RWPE2 (cell line): ENCODE measurements around the gene SSBP3.

ENCODE experiments used
- ATAC-seq: fragments of 200-7000 bp; cut with Tn5 transposase; 3 replicates; pipeline ENCODE4 v1.9.1; 2021; ENCODE audit warnings: low read depth
- DNase-seq: peaks from one replicate; pipeline ENCODE4 v3.0.0-alpha.2; 2020; ENCODE audit warnings: low spot score
- H3K27ac ChIP-seq: fragments of 450-650 bp; 2 replicates; pipeline ENCODE4 v1.5.1; 2017; ENCODE audit warnings: mild to moderate bottlenecking; ENCODE audit not compliant: poor library complexity, severe bottlenecking
- H3K27me3 ChIP-seq: fragments of 250-450 bp; sonication (Bioruptor Pico); 2 replicates; pipeline ENCODE4 v1.5.1; 2021; ENCODE audit warnings: mild to moderate bottlenecking, moderate library complexity; ENCODE audit not compliant: insufficient read depth, poor library complexity, severe bottlenecking
- H3K36me3 ChIP-seq: fragments of 250-450 bp; sonication (Bioruptor Pico); 2 replicates; pipeline ENCODE4 v1.5.1; 2020; ENCODE audit warnings: low read depth, mild to moderate bottlenecking, moderate library complexity
- H3K4me1 ChIP-seq: fragments of 250-450 bp; sonication (Bioruptor Pico); 2 replicates; pipeline ENCODE4 v1.5.1; 2021; ENCODE audit warnings: mild to moderate bottlenecking, moderate library complexity; ENCODE audit not compliant: insufficient read depth, poor library complexity, severe bottlenecking
- H3K4me3 ChIP-seq: fragments of 250-450 bp; sonication (Bioruptor Pico); 2 replicates; pipeline ENCODE4 v1.5.1; 2021; ENCODE audit warnings: mild to moderate bottlenecking, moderate library complexity; ENCODE audit not compliant: severe bottlenecking
- H3K9me3 ChIP-seq: fragments of 250-450 bp; sonication (Bioruptor Pico); 2 replicates; pipeline ENCODE4 v1.5.1; 2021; ENCODE audit warnings: mild to moderate bottlenecking, moderate library complexity; ENCODE audit not compliant: severe bottlenecking
- CTCF ChIP-seq: fragments of 450-650 bp; IDR thresholded peaks from one replicate; pipeline ENCODE4 v1.5.1; 2017; ENCODE audit warnings: mild to moderate bottlenecking, moderate library complexity; ENCODE audit not compliant: poor library complexity, severe bottlenecking

SSBP3 gene

GRCh38 chr1:54336116-54336515 is 70.1 kb downstream of the SSBP3 start:
- no peak overlapping the region for H3K4me3 ChIP-seq
- peaks cover 12% of the 10 kb centered on the region for H3K4me1 ChIP-seq

GRCh38 chr1:54335755-54336108 is 70.5 kb downstream of the SSBP3 start:
- peak overlapping the region; percentile 39 for H3K27ac ChIP-seq
- no peaks in the 10 kb centered on the region for H3K9me3 ChIP-seq
- ATAC-seq (peak; percentile 87), DNase-seq (no peak)
- H3K36me3 ChIP-seq: no peaks in the 10 kb centered on the region
- no peak for TF ChIP-seq CTCF
- no peak overlapping the region for H3K4me3 ChIP-seq
- no peaks in the 10 kb centered on the region for H3K27me3 ChIP-seq
- H3K4me1 ChIP-seq: peaks cover 12% of the 10 kb centered on the region

More at GRCh38 chr1:54336116-54336515, 70.1 kb downstream of the SSBP3 start:
- no peaks in the 10 kb centered on the region for H3K9me3 ChIP-seq
- no peak for TF ChIP-seq CTCF
- no peak for ATAC-seq
- H3K27ac ChIP-seq: peak overlapping the region; percentile 39
- H3K27me3 ChIP-seq: no peaks in the 10 kb centered on the region
- DNase-seq: no peak
- H3K36me3 ChIP-seq: no peaks in the 10 kb centered on the region

DNA sequence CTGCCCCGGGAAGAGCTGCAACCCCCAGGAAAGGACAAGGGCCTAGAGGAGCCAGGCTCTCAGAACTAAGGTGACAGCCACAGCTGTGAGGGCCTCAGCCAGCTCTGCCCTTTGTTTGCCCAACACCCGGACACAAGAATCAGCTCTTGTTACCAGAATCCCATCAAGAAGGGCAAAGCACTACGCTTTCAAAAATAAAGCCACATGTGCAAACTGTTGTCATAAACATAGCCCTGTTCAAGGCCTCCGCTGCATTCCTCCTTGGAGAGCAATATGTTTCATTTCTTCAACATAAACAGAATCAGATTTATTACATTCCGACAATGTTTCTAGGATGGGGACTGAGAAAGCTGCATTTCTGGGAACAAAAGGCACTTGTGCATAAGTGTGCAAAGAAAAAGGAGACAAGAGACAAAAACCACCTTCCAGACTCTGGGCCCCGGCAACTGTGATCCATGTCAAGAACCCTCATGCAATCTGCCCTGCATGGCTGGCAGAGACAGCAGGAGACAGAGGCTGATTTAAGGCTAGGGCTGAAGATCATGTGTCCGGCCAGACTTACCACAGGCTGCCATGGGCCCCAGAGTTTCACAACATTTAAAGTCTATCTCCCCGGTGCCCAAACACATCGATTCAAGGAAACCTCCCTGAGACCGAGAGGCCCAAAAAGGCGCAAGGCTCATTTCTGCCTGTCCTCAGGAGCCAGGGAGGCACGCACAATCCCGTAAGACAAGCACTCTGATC is 71.0 kb downstream of the SSBP3 start:
- no peaks in the 10 kb centered on the region for H3K27me3 ChIP-seq
- H3K4me1 ChIP-seq: peaks cover 12% of the 10 kb centered on the region
- no peak for TF ChIP-seq CTCF
- H3K36me3 ChIP-seq: no peaks in the 10 kb centered on the region
- H3K27ac ChIP-seq: peak overlapping the region; percentile 39
- ATAC-seq (no peak), DNase-seq (no peak)
- H3K4me3 ChIP-seq: no peak overlapping the region
- no peaks in the 10 kb centered on the region for H3K9me3 ChIP-seq

DNA sequence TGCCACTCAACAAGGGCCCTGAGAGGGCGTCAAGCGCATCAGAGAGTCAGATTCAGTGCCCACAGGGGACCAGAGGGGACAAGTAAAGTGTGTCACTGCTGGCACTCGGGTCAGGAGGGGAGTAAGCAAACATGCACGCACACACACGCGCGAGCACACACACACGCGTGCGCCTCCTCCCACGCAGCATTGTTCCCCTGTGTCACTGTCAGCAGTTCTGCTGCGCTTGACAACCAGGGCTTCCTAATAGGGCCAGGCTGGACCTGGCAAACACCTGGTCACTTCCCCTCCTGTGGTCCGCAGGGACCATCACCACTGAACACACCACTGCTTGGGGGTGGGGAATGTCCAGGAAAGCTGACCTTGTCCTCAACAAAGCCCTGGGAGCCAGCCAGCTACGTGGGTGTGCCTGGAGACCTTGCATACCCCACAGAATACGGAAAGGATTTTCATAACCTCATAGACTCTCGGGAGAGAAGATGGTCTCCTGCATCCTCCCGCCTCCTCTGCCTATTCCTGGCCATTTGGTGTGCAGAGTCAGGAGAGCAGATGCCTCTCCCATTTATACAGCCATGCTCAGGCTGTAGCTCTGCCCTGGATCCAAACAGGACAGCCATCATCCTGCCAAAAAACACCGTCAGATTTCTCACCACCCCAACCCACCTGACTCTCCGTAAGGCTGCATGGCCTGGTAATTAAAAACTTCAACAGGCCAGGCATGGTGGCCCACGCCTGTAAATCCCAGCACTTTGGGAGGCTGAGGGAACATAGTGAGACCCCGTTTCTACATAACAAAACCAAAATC is 73.2 kb downstream of the SSBP3 start:
- H3K27ac ChIP-seq: no peak overlapping the region
- TF ChIP-seq CTCF: no peak
- H3K36me3 ChIP-seq: no peaks in the 10 kb centered on the region
- ATAC-seq (no peak), DNase-seq (no peak)
- no peaks in the 10 kb centered on the region for H3K9me3 ChIP-seq
- H3K4me3 ChIP-seq: no peak overlapping the region
- H3K4me1 ChIP-seq: peaks cover 12% of the 10 kb centered on the region
- no peaks in the 10 kb centered on the region for H3K27me3 ChIP-seq
